HL-60/S4 treated with retinoic acid at 250 ng/mL for 4 days and 3 days (cell line): ENCODE results near the gene SMTN.
"Not testable (repeated sequence)": the region's sequence is repeated elsewhere in the genome, so short reads cannot be mapped to it uniquely, and the experiment has no call there.

Experiments used
- in situ Hi-C: fragments of 300-500 bp; cut with MboI; formaldehyde crosslinking; loops from 2 replicates; pipeline ENCODE4 v1.7.0; 2022; ENCODE audit warnings: low sequenced_read_pairs

SMTN gene

GRCh38 chr22:31069691-31070314 is 11.3 kb upstream of the SMTN start:
- in situ Hi-C loops, result not testable (repeated sequence)

DNA sequence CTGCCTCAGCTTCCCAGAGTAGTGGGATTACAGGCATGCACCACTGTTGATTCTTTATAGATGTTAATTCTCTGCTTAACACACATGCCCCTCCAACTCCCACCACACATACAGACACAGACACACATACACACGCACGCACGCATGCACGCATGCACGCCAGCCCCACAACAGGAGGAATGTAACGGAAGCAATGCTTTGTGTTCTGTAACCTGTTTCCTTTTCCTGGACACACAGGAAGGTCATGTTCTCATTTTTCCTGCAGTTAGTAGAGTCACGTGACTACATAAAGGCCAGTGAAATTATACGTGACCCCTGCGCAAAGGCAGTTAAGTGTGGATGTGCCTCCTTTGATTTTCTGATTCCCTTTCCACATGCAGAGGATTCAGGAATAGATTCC is 8.0 kb upstream of the SMTN start:
- in situ Hi-C loops, result not testable (repeated sequence)

- in situ Hi-C loops, result not testable (repeated sequence)
Observed at GRCh38 chr22:31073545-31074145, 7.5 kb upstream of the SMTN start.

DNA sequence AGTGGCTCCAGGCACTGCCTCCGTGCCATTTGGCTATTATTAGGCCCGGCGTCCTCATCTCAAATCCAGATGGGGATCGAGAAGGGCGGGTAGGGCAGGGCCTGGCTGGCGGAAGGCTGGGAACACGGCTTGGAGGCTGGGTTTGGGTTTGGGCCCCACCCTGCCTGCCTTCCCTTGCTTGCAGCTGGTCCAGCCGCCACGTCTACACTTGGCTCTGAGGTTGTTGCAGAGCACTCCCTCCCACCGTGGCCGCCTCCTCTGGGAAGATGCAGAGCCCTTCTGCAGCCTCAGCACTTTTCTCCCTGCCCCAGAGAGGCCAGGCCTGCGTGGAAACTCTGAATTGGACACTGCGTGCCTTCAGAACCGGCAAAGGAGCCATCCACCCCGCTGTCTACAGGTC is 5.2 kb upstream of the SMTN start:
- in situ Hi-C loops, result no loop called here

DNA sequence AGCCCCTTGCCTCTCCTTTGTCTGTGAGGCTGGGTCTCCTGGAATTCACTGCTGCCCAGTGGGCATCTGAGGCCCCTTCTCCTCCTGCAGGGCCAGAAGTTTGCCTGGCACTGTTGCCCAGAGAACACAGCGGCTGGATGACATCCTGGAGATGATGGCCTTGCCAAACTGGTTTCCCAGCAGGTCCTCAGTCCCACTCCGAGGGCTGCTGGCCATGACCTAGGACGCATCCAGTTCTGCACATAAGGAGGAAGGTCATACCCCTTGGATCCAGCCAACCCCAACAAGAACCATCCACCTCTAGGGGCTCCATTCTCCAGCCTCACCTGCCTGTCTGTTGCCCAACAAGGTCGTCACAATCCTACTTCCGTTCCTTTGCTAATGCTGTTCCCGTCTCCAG is 3.4 kb upstream of the SMTN start:
- in situ Hi-C loops, result no loop called here

DNA sequence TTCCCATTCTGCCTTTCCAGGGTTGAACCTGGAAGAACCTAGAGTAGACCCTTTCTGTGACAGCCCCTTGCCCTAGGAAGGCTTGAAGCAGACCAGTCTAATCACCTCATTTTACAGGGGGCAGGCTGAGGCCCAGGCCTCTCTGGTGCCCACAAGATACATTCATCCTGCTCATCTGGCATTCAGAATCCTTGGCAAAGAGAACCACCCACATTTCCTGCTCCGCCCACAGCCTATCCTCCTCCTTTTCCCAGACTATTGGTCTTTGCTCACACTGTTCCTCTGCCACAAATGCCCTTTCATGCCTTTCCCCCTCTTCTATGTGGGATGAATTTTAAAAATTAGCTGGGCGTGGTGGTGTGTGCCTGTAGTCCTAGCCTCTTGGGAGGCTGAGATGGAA is 2.7 kb upstream of the SMTN start:
- in situ Hi-C loops, result not testable (repeated sequence)

DNA sequence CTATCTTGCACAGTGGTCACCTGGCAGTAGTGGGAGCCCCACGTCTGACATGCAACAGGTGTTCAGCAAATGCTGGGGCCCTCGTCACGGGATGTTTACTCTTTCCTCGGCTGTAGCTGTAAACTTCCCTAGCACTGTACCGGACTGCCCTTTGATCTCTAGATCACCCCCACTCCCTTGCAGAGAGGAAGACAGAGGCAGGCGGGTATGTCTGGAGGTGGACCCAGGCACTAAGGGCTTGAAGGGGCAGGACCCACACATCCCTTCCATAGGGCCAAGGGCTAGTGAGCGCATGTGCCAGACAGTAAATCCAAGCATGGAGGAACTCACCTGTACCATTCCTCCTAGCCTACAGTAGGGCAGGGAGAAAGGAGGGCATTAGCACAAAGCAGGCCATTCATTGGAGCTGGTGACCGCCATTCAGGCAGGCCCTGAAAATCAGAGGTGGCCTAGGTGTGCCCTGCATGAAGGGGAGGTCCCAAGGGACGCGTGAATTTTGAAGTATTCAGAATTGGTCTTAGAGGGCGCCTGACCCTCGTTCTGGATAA is 1.9 kb upstream of the SMTN start:
- in situ Hi-C loops, result no loop called here

GRCh38 chr22:31080164-31080847 is 812 bp upstream of the SMTN start:
- in situ Hi-C loops, result no loop called here

DNA sequence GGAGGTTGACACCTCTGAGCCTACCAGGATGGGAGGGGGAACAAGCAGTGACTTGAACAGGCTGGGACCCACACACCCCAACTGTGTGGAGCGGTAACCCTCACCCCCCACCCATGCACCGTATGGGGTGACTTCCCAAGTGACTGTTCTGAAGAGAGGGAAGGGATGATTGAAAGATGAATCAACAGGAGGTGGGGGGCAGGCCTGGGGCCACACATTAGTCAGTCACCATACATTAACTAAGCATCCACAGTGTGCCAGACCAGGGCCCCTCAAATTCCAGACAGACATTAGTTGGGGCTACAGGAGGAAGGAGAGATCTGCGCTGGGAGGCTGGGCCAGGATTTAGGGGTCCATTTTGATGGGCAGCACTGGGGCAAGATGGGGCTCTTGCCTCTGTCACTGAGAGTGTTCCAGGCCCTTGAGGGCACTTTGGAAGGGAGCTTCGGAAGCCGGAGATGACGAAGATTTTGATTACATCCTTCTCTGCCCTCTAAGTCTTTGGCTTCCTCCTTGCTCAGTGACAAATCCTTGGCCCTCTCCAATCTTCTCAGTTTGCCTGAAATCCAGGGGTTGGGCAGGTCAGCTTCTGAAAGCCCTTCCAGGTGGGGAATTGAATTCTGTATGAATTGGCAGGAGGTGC is 966 bp downstream of the SMTN start:
- in situ Hi-C loops, result no loop called here

GRCh38 chr22:31082606-31083376 is 1.7 kb downstream of the SMTN start:
- in situ Hi-C loops, result no loop called here

DNA sequence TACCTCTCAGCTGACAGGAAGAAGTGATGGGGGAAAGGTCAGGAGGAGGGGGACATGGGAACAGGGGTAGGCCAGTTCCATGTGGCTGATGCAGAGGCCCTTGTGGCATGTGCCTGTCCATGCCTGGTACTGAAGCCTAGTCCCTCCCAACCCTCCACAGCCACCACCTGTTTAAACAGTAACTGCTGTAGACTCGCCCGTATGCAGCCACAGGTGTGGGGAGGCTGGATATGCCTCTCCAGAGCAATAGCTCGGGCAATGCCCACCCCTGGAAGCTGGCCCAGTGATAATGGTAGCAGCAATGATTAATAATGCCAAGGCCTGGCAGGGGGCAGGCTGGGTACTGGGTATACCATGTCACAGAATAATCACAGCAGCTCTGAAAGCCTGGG is 2.3 kb downstream of the SMTN start:
- in situ Hi-C loops, result no loop called here

- in situ Hi-C loops, result no loop called here
Observed at GRCh38 chr22:31083923-31084810, 3.0 kb downstream of the SMTN start.

DNA sequence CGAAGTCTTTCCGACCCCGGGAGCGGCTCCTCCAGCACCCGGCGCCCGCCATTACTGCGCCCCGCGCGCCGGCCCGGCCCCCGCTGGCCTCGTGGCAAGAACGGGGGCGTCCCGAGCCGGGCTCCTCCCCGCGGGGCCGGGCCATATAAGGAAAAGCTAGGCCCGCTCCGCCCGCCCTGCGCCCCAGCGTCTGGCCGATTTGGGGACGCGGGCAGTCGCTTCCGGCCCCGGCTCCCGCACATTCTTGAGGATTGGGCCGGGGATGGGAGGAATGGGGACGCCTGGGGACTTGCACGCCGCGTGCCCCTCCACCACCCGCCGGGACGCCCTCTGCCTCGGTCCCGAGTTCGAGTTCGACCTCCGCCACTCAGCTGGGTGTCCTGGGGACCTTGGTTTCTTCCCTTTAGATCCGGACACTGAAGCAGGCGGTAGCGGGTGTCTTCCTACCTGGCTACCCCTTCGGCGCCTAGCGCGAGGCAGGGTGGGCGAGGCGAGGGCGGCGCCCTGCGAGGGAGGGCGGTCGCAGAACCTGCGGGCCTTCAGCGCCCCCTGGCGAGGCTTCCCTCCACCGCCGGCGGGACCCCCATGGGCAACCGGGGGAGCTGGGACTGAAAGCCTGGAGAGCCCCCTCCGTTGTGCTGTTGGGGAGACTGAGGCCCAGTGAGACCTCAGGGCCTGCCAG is 3.8 kb downstream of the SMTN start:
- in situ Hi-C loops, result no loop called here

- in situ Hi-C loops, result no loop called here
Observed at GRCh38 chr22:31085493-31085824, 4.3 kb downstream of the SMTN start.

DNA sequence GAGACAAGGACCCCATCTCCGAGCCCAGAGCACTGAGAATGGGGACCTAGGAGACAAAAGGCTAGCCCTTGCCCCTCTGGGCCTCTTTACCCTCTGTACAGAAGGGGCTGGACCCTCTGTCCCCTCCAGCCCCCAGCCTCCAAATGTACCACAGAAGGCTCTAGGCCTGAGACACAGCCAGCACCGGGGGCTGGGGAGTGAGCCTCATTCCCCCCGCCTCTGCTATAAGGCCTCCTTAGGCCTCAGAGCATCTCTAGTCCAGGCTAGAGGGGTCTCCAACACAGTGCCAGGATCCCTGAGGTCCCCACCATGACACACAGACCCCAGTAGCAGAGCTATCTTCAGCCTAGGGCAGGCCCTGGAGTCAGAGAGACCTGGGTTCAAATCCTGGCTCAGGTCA is 4.8 kb downstream of the SMTN start:
- in situ Hi-C loops, result no loop called here

GRCh38 chr22:31086703-31087330 is 5.7 kb downstream of the SMTN start:
- in situ Hi-C loops, result no loop called here

GRCh38 chr22:31087744-31088215 is 6.7 kb downstream of the SMTN start:
- in situ Hi-C loops, result no loop called here

- in situ Hi-C loops, result no loop called here
Observed at GRCh38 chr22:31088233-31088986, 7.3 kb downstream of the SMTN start.
